HepG2 (cell line): Measurements from ENCODE around the gene CDCA5. TPM values are rescaled to one million over a fixed set of nuclear protein-coding genes. Genes with fewer than 3 reads are reported as not detected.

Experiments
- CENPT ChIP-seq: sonication (generic); formaldehyde crosslinking; IDR thresholded peaks from 2 replicates; pipeline ENCODE4 v1.8.0; 2022; ENCODE audit warnings: low read depth, mild to moderate bottlenecking, moderate library complexity, missing genetic modification reagents
- KLF6 ChIP-seq: IDR thresholded peaks from 2 replicates; pipeline ENCODE4 v1.8.0; 2016; ENCODE audit warnings: missing biosample characterization, missing genetic modification reagents
- PRDM10 ChIP-seq: sonication (generic); formaldehyde crosslinking; IDR thresholded peaks from 2 replicates; pipeline ENCODE4 v1.4.0; 2020; ENCODE audit warnings: low read depth, missing genetic modification reagents
- TRIM22 ChIP-seq: fragments of 450-650 bp; IDR thresholded peaks from 2 replicates; pipeline ENCODE4 v1.6.1; 2017
- ZNF12 ChIP-seq: sonication (generic); formaldehyde crosslinking; IDR thresholded peaks from 2 replicates; pipeline ENCODE4 v1.5.0; 2020; ENCODE audit warnings: missing genetic modification reagents
- ZNF160 ChIP-seq: sonication (generic); formaldehyde crosslinking; IDR thresholded peaks from 2 replicates; pipeline ENCODE4 v1.8.0; 2022; ENCODE audit warnings: mild to moderate bottlenecking, inconsistent platforms, missing genetic modification reagents
- ZNF276 ChIP-seq: sonication (generic); formaldehyde crosslinking; IDR thresholded peaks from 2 replicates; pipeline ENCODE4 v1.4.0; 2020; ENCODE audit warnings: mild to moderate bottlenecking, low read depth, missing genetic modification reagents
- ZNF572 ChIP-seq: sonication (generic); formaldehyde crosslinking; IDR thresholded peaks from 2 replicates; pipeline ENCODE4 v1.5.1; 2020; ENCODE audit warnings: mild to moderate bottlenecking, missing genetic modification reagents
- polyA plus RNA-seq, 8 experiments: library from polyadenylated mRNA; depleted of rRNA in 3 of 8; stranded (reverse) in 7 of 8; unstranded in 1 of 8; fragments of >200 nt; fragmentation: Illumina TruSeq in 4 of 8; extraction: Trizol in 4 of 8; gene quantifications; 2 replicates each; pipeline versions ENCODE4 v1.2.1 to v1.2.3, GENCODE V29; 2011 to 2016; ENCODE audit warnings: low read depth in 4 of 8, missing spikeins in 1 of 8, mixed read lengths in 1 of 8; ENCODE audit not compliant: insufficient read depth in 1 of 8
- total RNA-seq, 5 experiments: library from RNA; depleted of rRNA; stranded (reverse); fragments of >200 nt; fragmentation: Illumina TruSeq; extraction: Trizol; gene quantifications; 2 replicates each; pipeline ENCODE4 v1.2.3, GENCODE V29; 2016; ENCODE audit warnings: low read depth in 1 of 5
- TF ChIP-seq, protein P1 (sequence below): sonication (generic); formaldehyde crosslinking; IDR thresholded peaks from 2 replicates; pipeline ENCODE4 v1.4.0; 2020; ENCODE audit warnings: missing genetic modification reagents, mild to moderate bottlenecking, borderline replicate concordance
- TF ChIP-seq, protein P2 (sequence below): sonication (generic); formaldehyde crosslinking; IDR thresholded peaks from 2 replicates; pipeline ENCODE4 v1.9.0; 2021; ENCODE audit warnings: mild to moderate bottlenecking, missing genetic modification reagents
- TF ChIP-seq, protein P3 (sequence below): sonication (generic); formaldehyde crosslinking; IDR thresholded peaks from 2 replicates; pipeline ENCODE4 v1.5.0; 2020; ENCODE audit warnings: missing genetic modification reagents, mild to moderate bottlenecking, borderline replicate concordance

Gene CDCA5
- total and polyA plus RNA-seq, 2 of the 13 experiments (the other 11 are each of a cell fraction or from before 2014, with no cell fraction given), result 13.5 to 50.6 TPM

DNA sequence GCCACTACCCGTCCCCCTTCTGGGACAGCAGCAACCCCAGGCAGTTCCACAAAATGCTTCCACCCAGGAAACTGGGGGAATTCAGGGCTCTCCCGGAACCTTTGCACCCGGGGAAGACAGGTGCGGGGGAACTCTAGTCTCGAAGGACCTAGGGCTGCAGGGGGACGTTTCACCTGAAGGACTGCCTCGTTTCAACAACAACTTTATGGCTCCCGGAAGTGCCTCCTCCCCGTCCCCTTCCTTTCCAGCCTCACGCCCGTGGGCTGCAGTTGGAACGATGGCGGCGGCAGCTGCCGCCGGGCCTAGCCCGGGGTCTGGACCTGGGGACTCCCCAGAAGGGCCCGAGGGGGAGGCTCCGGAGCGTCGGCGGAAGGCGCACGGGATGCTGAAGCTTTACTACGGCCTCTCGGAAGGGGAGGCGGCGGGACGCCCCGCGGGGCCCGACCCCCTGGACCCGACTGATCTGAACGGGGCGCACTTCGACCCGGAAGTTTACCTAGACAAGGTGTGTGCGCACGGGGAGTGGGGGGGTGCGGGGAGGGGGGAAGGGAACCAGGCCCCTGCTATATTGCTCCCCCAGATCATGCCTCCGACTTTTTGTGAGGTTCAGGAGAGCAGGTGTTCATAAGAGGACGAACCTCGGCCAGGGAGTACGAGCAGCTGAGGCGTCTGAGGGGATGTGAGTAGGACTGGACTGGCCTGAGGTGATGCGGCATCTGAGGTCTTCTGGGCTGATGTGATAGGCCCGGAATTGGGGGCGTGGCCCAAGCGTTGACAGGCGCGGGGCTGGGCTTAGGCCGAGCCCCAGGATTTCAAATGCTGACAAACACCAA lies 12.3 kb upstream of the CDCA5 start, which contains the start of gene VPS51 (continued):
- TF ChIP-seq TRIM22, result no peak
- TF ChIP-seq PRDM10 (CRISPR knock-in tag), result peak; percentile 48; the same call in 1 of the 2 replicates
- TF ChIP-seq ZNF572 (CRISPR knock-in tag), result no peak
- TF ChIP-seq, protein P1, sequence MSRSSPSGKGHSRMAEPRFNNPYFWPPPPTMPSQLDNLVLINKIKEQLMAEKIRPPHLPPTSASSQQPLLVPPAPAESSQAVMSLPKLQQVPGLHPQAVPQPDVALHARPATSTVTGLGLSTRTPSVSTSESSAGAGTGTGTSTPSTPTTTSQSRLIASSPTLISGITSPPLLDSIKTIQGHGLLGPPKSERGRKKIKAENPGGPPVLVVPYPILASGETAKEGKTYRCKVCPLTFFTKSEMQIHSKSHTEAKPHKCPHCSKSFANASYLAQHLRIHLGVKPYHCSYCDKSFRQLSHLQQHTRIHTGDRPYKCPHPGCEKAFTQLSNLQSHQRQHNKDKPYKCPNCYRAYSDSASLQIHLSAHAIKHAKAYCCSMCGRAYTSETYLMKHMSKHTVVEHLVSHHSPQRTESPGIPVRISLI, result 0 out of 2 replicates have a peak, but pooled peaks have one; percentile 65
- peak; percentile 64; the same call in 1 of the 2 replicates for TF ChIP-seq ZNF276
- TF ChIP-seq, protein P2, sequence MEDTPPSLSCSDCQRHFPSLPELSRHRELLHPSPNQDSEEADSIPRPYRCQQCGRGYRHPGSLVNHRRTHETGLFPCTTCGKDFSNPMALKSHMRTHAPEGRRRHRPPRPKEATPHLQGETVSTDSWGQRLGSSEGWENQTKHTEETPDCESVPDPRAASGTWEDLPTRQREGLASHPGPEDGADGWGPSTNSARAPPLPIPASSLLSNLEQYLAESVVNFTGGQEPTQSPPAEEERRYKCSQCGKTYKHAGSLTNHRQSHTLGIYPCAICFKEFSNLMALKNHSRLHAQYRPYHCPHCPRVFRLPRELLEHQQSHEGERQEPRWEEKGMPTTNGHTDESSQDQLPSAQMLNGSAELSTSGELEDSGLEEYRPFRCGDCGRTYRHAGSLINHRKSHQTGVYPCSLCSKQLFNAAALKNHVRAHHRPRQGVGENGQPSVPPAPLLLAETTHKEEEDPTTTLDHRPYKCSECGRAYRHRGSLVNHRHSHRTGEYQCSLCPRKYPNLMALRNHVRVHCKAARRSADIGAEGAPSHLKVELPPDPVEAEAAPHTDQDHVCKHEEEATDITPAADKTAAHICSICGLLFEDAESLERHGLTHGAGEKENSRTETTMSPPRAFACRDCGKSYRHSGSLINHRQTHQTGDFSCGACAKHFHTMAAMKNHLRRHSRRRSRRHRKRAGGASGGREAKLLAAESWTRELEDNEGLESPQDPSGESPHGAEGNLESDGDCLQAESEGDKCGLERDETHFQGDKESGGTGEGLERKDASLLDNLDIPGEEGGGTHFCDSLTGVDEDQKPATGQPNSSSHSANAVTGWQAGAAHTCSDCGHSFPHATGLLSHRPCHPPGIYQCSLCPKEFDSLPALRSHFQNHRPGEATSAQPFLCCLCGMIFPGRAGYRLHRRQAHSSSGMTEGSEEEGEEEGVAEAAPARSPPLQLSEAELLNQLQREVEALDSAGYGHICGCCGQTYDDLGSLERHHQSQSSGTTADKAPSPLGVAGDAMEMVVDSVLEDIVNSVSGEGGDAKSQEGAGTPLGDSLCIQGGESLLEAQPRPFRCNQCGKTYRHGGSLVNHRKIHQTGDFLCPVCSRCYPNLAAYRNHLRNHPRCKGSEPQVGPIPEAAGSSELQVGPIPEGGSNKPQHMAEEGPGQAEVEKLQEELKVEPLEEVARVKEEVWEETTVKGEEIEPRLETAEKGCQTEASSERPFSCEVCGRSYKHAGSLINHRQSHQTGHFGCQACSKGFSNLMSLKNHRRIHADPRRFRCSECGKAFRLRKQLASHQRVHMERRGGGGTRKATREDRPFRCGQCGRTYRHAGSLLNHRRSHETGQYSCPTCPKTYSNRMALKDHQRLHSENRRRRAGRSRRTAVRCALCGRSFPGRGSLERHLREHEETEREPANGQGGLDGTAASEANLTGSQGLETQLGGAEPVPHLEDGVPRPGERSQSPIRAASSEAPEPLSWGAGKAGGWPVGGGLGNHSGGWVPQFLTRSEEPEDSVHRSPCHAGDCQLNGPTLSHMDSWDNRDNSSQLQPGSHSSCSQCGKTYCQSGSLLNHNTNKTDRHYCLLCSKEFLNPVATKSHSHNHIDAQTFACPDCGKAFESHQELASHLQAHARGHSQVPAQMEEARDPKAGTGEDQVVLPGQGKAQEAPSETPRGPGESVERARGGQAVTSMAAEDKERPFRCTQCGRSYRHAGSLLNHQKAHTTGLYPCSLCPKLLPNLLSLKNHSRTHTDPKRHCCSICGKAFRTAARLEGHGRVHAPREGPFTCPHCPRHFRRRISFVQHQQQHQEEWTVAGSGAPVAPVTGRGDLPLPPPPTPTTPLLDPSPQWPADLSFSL (CRISPR knock-in tag), result no peak
- TF ChIP-seq CENPT (CRISPR knock-in tag), result no peak
- TF ChIP-seq, protein P3, sequence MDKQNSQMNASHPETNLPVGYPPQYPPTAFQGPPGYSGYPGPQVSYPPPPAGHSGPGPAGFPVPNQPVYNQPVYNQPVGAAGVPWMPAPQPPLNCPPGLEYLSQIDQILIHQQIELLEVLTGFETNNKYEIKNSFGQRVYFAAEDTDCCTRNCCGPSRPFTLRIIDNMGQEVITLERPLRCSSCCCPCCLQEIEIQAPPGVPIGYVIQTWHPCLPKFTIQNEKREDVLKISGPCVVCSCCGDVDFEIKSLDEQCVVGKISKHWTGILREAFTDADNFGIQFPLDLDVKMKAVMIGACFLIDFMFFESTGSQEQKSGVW, result no peak
- peak; percentile 51; the same call in 1 of the 2 replicates for TF ChIP-seq ZNF160 (CRISPR knock-in tag)
- TF ChIP-seq ZNF12 (CRISPR knock-in tag), result peak; percentile 70
- TF ChIP-seq KLF6 (CRISPR knock-in tag), result peak; percentile 78; the same call in 1 of the 2 replicates
